Large intestine (tissue), 3 donors: ENCODE results near the gene RPSA. TPM values are rescaled to one million over a fixed set of nuclear protein-coding genes. Genes with fewer than 3 reads are reported as not detected.

ENCODE experiments used
- DNase-seq, 2 donors: peaks; one replicate each; pipeline versions ENCODE4 v3.0.0 to v3.0.0-alpha.2; 2013
- H3K27ac ChIP-seq: one replicate; pipeline ENCODE4 v1.5.1; 2013; ENCODE audit warnings: low read length
- H3K27me3 ChIP-seq: 2 replicates; pipeline ENCODE4 v1.6.1; 2013; ENCODE audit warnings: low read length; ENCODE audit not compliant: control insufficient read depth, insufficient read depth
- H3K36me3 ChIP-seq: 2 replicates; pipeline ENCODE4 v1.6.1; 2013; ENCODE audit warnings: low read length; ENCODE audit not compliant: control insufficient read depth, insufficient read depth
- H3K4me1 ChIP-seq: one replicate; pipeline ENCODE4 v1.6.1; 2013; ENCODE audit warnings: low read length; ENCODE audit not compliant: control insufficient read depth, insufficient read depth
- H3K4me3 ChIP-seq: one replicate; pipeline ENCODE4 v1.5.1; 2013; ENCODE audit warnings: low read length
- H3K9me3 ChIP-seq: one replicate; pipeline ENCODE4 v1.6.1; 2013; ENCODE audit warnings: mild to moderate bottlenecking, low read depth, low read length, moderate library complexity; ENCODE audit not compliant: control insufficient read depth
- WGBS: methylation state at CpG from one replicate; pipeline ENCODE4 v1.1.5; 2013; ENCODE audit warnings: low lambda C conversion rate; ENCODE audit not compliant: insufficient coverage; 5-methylcytosine and 5-hydroxymethylcytosine counted together
- polyA plus RNA-seq: library from polyadenylated mRNA; unstranded; fragments of 120-200 nt; gene quantifications from one replicate; pipeline ENCODE4 v1.2.1, GENCODE V29; 2013

The RPSA gene
- polyA plus RNA-seq, 1 donor, result 1,397 TPM

DNA sequence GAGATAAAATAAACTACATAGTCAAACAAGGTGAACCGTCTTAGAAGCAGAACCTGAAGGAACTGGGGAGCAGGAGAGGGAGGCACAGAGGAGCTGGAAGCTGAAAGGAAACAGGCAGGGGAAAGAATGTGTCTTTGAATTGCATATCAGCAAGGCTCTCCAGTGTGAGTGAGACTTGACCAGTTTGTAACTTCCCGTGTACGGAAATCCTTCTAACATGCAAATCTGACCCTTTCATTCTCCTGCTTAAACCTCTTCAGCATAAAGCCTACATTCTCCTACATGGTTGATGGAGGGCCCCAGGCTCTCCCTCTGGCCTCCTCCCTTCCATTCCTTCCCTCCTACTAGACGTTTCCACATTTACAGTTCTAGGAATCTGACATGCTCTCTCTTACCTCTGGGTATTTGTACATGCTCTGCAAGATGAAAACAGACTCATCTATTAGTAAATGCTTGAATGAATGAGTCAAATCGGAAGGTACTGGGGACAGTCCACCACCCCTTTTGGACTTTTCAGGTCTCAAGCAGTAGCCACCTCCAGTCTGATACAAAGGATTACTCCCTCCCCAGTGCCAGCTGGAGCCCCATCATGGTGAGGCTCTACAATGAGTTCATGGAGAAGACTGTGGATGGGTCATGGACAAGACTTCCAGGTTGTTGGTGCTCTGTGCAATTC lies 29.4 kb upstream of the RPSA start:
- no peaks in the 10 kb centered on the region for H3K36me3 ChIP-seq

DNA sequence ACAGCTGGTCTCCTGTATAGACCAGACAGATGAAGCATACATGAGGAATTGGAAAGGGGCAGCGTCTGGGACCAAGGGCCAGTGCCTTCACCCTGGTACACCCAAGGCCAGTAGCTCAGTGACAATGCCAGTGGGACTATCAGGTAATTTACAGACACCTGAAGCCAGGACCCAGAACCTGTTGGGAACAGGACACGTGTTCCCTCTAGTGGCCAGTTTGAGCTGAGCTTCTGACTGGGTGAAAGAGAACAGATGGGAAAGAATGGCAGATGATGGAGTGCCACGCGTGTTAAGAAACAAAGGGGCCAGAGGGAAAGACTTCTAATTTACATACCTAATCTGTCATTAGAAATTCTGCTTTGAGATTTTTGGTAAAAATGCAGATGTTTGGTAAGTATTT lies 28.4 kb upstream of the RPSA start:
- peak; percentile 55 to 63 for DNase-seq
- H3K36me3 ChIP-seq, result no peaks in the 10 kb centered on the region
- H3K27me3 ChIP-seq, result no peaks in the 10 kb centered on the region
- H3K4me1 ChIP-seq, result peaks cover 7% of the 10 kb centered on the region
- H3K9me3 ChIP-seq, result no peaks in the 10 kb centered on the region
- no peak overlapping the region for H3K4me3 ChIP-seq
- WGBS, result no CpG with 5 or more reads among the region's 4 CpGs
- no peak overlapping the region for H3K27ac ChIP-seq

More for the DNA sequence above, 29.4 kb upstream of the RPSA start:
- H3K27ac ChIP-seq, result no peak overlapping the region
- H3K9me3 ChIP-seq, result no peaks in the 10 kb centered on the region
- H3K27me3 ChIP-seq, result no peaks in the 10 kb centered on the region
- DNase-seq, result no peak
- H3K4me3 ChIP-seq, result no peak overlapping the region
- H3K4me1 ChIP-seq, result no peaks in the 10 kb centered on the region
- WGBS, result 50% methylated on average over 1 of the region's 5 CpGs

DNA sequence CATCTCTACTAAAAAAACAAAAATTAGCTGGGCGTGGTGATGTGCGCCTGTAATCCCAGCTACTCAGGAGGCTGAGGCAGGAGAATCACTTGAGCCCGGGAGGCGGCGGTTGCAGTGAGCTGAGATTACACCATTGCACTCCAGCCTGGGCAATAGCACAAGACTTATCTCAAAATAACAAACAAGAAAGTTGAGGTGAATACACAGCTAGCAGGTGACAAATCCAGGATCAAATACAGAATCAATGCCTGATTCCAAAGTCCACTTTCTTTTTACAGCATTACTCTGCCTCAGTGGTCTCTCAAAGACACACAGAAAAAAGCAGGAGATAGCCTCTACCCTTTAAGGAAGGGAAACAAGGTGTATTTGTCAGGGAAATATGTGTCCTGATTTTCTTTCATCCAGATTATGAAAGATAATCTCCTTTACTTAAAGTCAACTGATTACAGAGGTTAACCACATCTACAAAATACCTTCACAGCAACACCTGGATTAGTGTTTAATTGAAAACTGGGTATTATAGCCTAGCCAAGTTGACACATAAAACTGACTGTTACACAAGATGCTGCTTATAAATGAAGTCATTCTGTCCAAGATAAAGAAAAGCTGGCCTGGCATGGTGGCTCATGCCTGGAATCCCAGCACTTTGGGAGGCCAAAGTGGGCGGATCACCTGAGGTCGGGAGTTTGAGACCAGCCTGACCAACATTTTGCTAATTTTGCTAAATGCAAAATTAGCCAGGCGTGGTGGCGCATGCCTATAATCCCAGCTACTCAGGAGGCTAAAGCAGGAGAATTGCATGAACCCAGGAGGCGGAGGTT lies 27.4 kb upstream of the RPSA start:
- Histone ChIP-seq H3K9me3 (no peaks in the 10 kb centered on the region), H3K4me3 (no peak overlapping the region), H3K4me1 (peaks cover 7% of the 10 kb centered on the region), H3K27me3 (no peaks in the 10 kb centered on the region), H3K36me3 (no peaks in the 10 kb centered on the region), H3K27ac (no peak overlapping the region)
- no peak for DNase-seq
- WGBS, result 60% methylated on average over 1 of the region's 10 CpGs

DNA sequence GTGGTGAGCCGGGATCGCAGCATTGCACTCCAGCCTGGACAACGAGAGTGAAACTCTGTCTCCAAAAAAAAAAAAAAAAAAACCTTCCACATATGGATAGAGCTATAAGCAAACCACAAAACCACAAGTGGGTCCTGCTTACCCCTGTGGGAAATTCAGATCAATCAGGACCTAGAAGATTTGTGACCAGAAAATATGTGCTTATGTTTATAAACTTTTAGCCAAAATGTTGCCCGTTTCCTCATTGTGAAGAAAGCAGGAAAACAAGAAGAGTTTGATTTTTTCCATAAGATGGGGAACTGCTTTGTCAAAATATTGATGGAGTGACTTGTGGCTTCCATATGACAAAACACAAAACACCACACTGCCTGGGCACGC lies 26.8 kb upstream of the RPSA start:
- no peak overlapping the region for H3K27ac ChIP-seq
- H3K27me3 ChIP-seq, result no peaks in the 10 kb centered on the region
- peaks cover 7% of the 10 kb centered on the region for H3K4me1 ChIP-seq
- DNase-seq, result no peak
- no peak overlapping the region for H3K4me3 ChIP-seq
- H3K36me3 ChIP-seq, result no peaks in the 10 kb centered on the region
- H3K9me3 ChIP-seq, result no peaks in the 10 kb centered on the region
- no CpG with 5 or more reads among the region's 5 CpGs for WGBS

DNA sequence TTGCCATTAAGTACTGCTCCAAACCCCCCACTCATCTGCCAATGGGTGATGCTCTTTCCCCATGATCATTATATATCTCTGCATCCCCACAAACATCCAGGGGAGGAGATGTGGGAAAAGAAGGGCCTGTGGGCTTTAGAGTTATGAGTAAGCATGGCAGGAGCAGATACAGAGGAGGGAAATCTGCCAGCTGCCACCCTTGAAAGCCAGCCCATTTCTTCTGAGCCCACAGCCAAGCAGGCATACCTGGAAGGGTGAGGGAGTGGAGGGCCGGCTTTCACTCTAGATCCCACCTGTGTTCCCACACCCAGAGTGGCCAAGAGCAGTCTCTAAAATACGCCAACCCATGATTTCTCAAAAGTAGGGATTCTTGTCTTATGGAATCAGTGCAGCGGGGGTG lies 25.1 kb upstream of the RPSA start:
- no peak overlapping the region for H3K4me3 ChIP-seq
- H3K27me3 ChIP-seq, result no peaks in the 10 kb centered on the region
- H3K9me3 ChIP-seq, result no peaks in the 10 kb centered on the region
- no CpG with 5 or more reads among the region's 3 CpGs for WGBS
- DNase-seq, result no peak
- peaks cover 14% of the 10 kb centered on the region for H3K4me1 ChIP-seq
- no peak overlapping the region for H3K27ac ChIP-seq
- H3K36me3 ChIP-seq, result no peaks in the 10 kb centered on the region

DNA sequence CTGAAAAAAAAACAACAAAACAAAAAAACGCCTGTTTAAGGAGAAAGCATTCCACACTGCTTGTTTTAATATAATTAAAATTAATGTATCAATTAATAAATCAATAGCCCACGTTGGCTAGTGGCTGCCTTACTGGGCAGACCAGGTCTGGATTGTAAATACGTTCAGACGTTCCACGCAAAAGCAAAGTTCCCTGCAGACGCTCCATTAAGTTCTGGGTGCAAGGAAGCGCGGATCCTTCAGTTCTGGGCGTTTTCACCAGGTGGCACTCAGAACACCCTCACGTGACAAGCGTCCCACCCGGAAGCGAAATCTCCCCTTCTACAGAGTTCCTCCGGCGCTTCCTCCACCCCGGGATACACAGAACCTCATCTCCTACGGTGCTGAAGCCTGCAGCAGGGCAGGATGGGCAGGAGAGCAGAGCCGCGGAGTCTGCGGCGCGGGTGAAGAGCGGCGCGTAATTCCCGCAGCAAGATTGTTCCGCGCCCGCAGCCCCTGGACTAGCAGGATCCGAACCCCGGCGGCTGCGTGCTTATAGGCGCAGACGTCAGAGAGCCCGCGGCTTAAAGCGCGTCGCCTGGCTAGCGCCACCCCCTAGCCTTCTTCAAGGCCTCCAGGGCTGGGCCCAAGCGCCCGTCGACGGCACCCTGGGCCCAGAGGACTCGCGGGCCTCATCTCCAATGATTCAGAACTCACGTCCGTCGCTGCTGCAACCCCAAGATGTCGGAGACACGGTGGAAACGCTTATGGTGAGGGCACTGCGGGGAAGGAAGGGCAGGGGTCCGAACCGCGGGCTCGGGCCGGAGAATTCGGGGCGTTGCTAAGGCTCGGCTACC lies 23.3 kb upstream of the RPSA start, which contains the start of gene SLC25A38:
Gene SLC25A38 (plus strand): TSS at position 326 of the 836 bp plus-strand sequence. CDS start 355 bp downstream, at position 681.
- no CpG with 5 or more reads among the region's 62 CpGs for WGBS
- Histone ChIP-seq H3K9me3 (no peaks in the 10 kb centered on the region), H3K4me3 (peak within 1 kb of the TSS; percentile 97), H3K27ac (peak within 1 kb of the TSS; percentile 92), H3K4me1 (peaks cover 21% of the 10 kb centered on the region), H3K36me3 (peaks cover 2% of the 10 kb centered on the region), H3K27me3 (no peaks in the 10 kb centered on the region)
- peak; percentile 87 to 93 for DNase-seq

DNA sequence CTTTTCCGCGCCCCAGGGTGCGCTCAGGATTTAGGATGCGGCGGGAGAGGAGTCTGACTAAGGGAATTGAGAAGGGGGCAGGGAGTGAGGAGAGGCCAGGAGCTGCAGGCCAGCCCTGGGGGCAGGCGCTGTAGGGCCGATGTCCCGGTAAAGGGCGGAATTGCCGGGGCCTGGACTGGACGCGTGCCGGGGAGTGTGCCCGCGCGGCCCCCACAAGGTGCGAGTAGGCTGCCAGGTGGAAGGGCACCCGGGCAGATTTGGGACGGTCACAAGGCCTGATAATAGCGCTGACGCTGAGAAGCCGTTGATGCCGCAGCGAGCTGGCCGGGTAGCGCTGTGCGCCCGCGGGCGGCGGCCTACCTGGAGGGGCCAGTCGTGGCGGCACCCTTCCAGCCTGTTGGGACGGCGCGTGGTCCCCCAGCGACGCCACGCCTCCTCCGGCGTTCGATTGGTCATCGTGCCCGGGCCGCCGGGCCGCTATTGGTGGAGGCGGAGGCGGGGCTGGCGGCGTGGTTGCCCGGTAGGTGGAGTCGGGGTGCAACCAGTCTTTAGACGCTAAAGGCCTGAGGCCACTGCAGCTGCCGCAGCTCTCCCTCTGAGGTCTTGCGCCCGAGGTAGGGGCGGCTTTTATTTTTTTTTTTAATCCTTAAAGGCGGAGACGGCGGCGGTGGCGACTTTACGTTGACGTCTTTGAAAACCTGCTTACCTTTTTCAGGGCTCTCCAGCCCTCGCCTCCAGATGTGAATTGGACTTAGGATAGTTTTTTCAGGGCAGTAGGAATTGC lies 22.4 kb upstream of the RPSA start:
- Histone ChIP-seq H3K27me3 (no peaks in the 10 kb centered on the region), H3K4me1 (peaks cover 25% of the 10 kb centered on the region), H3K4me3 (peak overlapping the region; percentile 97), H3K9me3 (no peaks in the 10 kb centered on the region), H3K36me3 (peaks cover 2% of the 10 kb centered on the region), H3K27ac (peak overlapping the region; percentile 92)
- WGBS, result 0% methylated on average over 3 of the region's 66 CpGs
- peak; percentile 95 to 97 for DNase-seq

DNA sequence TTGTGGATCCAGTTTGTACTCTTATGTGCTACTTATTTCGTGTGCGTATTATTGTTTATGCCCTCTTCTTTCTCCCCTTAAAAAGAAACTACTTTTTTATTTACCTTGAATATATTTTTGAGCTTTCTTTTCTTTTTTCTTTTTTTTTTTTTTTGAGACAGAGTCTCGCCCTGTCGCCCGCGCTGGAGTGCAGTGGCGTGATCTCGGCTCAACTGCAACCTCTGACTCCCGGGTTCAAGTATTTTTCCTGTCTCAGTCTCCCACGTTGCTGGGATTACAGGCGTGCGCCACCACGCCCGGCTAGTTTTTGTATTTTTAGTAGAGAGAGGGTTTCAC lies 21.9 kb upstream of the RPSA start:
- peaks cover 25% of the 10 kb centered on the region for H3K4me1 ChIP-seq
- peaks cover 7% of the 10 kb centered on the region for H3K36me3 ChIP-seq
- peak overlapping the region; percentile 97 for H3K4me3 ChIP-seq
- H3K9me3 ChIP-seq, result no peaks in the 10 kb centered on the region
- no peaks in the 10 kb centered on the region for H3K27me3 ChIP-seq
- no CpG with 5 or more reads among the region's 14 CpGs for WGBS
- H3K27ac ChIP-seq, result peak overlapping the region; percentile 72
- DNase-seq, result no peak

DNA sequence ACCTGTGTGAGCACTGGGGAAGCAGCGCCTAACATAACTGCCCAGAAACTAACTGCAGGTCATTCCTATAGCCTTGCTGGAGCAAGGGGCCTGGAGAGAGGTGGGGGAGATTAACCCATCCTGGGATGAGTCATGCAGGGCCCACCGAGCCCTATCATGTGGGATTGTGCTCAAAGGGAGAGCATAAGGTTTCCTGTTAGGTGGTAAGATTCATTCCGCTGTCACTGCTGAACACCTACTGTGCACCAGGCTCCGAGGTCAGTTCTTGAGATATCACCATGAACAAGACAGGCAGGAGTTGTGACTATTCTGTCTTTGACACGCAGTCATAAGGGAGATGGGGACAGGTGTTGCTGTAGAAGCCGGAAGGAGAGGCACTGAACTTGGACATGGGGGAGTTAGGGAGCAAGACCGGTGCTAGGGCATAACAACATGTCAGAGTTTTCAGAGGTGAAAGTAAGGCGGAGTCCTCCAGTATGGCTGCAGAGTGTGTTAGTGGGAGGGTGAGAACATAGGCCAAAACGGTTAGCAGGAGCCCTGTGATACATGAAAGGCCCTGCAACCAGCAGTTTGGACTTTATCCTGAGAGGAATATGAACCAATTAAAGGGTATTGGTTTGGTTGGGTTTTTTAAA lies 20.9 kb upstream of the RPSA start:
- H3K27ac ChIP-seq, result no peak overlapping the region
- DNase-seq, result no peak
- H3K4me1 ChIP-seq, result peaks cover 25% of the 10 kb centered on the region
- H3K4me3 ChIP-seq, result no peak overlapping the region
- H3K27me3 ChIP-seq, result no peaks in the 10 kb centered on the region
- no peaks in the 10 kb centered on the region for H3K9me3 ChIP-seq
- WGBS, result no CpG with 5 or more reads among the region's 9 CpGs
- H3K36me3 ChIP-seq, result peaks cover 16% of the 10 kb centered on the region
